HG03196 (cell line): ENCODE measurements around the gene DPH2.

Experiments
- ATAC-seq: cut with Tn5 transposase; IDR thresholded peaks from one replicate; pipeline ENCODE4 v1.9.1; 2021; ENCODE audit not compliant: unreplicated experiment

Gene DPH2

GRCh38 chr1:43942411-43942810 lies 27.4 kb upstream of the DPH2 start:
- ATAC-seq: no peak

DNA sequence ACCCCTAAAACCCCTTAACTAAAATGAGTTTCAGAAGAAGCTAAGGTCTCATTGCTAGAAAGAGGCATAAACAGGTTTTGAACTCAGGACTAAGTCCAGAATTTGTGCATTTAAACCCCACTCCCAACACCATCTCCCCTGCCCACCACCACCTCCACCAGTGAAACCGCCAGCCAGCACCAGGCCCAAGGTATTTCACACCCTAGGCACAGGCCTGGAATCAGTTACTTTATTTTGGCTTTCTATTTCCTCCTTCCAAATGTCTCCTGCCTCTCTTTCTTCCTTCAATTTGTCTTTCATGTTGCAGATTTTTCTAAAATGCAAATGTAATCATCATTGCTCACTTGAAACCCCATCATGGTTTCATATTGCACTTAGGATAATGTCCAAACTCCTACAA lies 24.9 kb upstream of the DPH2 start:
- ATAC-seq: no peak

GRCh38 chr1:43945674-43946235 lies 24.1 kb upstream of the DPH2 start:
- no peak for ATAC-seq

DNA sequence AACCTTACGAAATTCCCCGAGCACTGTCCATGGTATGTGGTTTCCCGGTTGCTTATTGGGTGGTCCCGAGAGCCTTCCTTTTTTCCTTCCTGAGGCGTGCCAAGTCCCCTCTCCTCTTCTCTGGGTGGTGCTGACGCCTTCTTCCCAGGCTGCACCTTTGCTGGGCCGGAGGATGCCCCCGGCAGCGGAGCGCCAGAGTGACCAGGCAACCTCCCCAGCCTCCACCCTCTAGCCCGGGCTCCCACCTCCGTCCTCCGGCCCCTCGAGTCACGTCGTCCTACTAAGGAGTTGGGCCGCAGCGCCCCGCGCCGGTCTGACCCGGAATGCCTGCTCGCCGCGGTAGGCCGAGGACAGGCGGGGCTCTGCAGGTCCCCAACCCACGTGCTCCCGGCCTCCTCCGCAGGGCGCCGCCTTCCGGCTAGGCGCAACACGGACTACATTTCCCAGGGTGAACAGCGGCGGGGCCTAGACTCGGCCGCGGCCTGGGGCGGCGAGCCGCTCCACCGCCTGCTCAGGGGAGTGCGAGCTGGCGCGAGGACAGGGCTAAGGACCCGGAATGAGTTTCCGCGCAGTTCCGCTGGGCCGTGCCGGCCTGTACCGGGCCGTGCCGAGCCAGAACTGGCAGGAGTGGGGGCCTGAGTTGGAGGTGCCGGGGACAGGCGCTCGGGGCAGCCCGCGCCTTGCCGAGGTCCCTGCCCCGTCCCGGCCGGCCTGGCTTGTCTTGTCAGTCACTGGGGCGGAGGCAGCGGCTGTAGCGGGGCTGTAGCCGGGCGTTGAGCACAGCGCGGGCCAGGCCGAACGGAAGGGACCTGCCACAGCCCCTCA lies 23.4 kb upstream of the DPH2 start, which contains the start of gene IPO13:
IPO13 (plus strand) TSS at position 715 of the 825 bp plus-strand sequence. CDS start 651 bp downstream, outside the sequence.
- peak; percentile 89 for ATAC-seq

GRCh38 chr1:43947061-43947873 lies 22.5 kb upstream of the DPH2 start:
- peak; percentile 3 for ATAC-seq

- no peak for ATAC-seq
Observed at GRCh38 chr1:43947874-43948437, 21.9 kb upstream of the DPH2 start.

DNA sequence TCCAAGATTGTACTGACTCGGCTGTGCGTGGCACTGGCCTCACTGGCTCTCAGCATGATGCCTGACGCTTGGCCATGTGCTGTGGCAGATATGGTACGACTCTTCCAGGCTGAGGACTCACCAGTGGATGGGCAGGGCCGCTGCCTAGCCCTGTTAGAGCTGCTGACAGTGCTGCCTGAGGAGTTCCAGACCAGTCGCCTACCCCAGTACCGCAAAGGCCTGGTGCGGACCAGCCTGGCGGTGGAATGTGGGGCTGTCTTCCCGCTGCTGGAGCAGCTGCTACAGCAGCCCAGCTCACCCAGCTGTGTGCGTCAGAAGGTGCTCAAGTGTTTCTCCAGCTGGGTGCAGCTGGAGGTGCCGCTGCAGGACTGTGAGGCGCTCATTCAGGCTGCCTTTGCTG lies 20.1 kb upstream of the DPH2 start:
- ATAC-seq: no peak

GRCh38 chr1:43951021-43951985 lies 18.5 kb upstream of the DPH2 start:
- ATAC-seq: no peak

- no peak for ATAC-seq
Observed at GRCh38 chr1:43952731-43953346, 17.0 kb upstream of the DPH2 start.

GRCh38 chr1:43953361-43953760 lies 16.4 kb upstream of the DPH2 start:
- ATAC-seq: no peak

DNA sequence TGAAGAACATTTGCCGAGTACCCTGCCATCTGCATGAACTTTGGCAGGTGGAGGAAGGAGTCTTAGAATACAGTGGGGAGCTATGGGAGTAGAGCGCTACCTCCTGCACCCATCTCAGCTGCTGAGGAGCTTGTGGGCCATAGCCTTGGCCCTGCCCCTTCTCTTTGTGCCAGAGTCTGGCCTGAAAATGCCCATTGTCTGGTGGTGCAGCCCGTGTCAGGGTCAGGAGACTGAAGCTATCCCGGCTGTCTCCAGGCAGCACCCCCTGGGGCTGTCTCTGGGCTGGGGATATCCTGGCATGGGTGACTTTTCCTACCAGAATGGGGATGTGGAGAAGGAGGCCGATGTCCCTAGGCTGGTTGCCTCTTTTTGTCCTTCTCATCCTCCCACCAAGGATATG lies 15.8 kb upstream of the DPH2 start:
- ATAC-seq: no peak

GRCh38 chr1:43956234-43956633 lies 13.6 kb upstream of the DPH2 start:
- ATAC-seq: no peak

- no peak for ATAC-seq
Observed at GRCh38 chr1:43957407-43958040, 12.3 kb upstream of the DPH2 start.

DNA sequence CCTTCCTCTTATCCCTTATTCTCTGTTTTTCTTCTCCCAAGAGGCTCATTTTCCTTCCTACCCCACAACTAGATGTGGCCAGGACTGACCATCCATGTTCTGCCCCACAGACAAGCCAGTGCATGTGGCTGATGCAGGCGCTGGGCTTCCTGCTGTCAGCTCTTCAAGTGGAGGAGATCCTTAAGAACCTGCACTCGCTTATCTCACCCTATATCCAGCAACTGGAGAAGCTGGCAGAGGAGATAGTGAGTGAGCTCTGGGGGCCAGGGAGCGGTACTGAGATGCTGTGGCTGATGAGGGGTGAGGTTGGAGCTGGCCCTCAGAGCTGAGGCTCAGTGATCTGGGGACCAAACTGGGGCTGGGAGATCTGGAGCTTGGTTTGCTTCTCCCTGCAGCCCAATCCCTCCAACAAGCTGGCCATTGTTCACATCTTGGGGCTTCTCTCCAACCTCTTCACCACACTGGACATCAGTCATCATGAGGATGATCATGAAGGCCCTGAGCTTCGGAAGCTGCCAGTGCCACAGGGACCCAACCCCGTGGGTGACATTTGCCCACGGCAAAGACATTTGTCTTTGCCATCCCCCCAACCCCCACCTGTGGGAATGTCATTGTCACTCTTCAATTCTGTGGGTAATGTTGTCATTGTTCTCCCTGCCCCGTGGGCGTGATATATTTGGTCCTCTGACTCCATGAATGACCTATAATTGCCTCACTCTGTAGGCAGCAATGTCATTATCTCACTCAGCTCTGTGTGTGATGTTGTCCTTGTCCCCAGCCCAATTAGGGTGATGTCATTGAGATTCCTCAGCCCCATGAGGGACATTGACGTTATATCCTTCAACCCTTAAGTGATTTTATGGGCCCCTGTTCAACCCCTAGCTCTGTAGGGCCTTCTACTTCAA lies 11.2 kb upstream of the DPH2 start:
- no peak for ATAC-seq

DNA sequence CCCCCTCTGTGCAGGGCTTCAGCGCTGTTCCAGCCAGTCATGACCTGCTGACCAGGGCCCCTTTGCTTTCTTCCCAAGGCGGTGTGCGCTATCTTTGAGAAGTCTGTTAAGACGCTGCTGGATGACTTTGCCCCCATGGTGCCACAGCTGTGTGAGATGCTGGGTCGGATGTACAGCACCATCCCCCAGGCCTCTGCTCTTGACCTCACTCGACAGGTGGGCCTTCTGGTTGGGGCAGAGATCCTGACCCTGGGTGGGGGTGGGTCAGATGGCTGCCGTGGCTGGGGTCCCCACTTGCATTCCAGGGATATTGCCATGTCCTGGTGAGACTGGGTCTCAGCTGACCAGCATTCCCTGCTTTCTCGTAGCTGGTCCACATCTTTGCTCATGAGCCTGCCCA lies 9.0 kb upstream of the DPH2 start:
- ATAC-seq: no peak

- ATAC-seq: no peak
Observed at GRCh38 chr1:43961692-43962091, 8.1 kb upstream of the DPH2 start.

GRCh38 chr1:43962324-43962723 lies 7.5 kb upstream of the DPH2 start:
- ATAC-seq: no peak

DNA sequence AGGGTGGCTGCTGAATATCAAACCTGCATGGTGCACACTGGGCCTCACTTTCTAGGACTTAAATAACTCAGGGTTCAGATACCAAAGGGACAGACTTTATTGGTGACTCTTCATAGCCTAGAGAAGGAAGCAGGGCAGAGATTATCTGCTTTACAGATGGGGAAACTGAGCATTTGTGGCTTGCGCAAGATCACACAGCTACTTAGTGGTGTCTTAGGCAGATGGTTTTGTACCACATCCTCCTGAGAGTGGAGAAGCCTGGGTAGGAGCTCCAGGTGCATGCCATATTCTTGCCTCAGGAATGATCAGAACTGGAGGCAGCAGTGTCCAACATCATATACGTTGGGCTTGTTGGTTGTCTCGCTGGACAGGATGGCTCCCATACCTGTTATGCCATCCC lies 6.8 kb upstream of the DPH2 start:
- ATAC-seq: no peak
